Measurements from ENCODE around the gene KIF5B.

- no peak for TF ChIP-seq EZH2 (IDR thresholded peaks at IDR 0.05)
- no peak for TF ChIP-seq POLR2AphosphoS5 (IDR thresholded peaks at IDR 0.05; ENCODE audit: borderline replicate concordance, low read depth, low read length)
- no peak for TF ChIP-seq FOXP2 (optimal IDR thresholded peaks at IDR 0.05; ENCODE audit: control extremely low read depth, extremely low read length, insufficient read depth)
Observed at GRCh38 chr10:32028710-32029109, 27.5 kb downstream of the KIF5B start.
